Endothelial cell of umbilical vein (primary cell): Measurements from ENCODE around the gene P2RY11. TPM values are rescaled to one million over a fixed set of nuclear protein-coding genes. Genes with fewer than 3 reads are reported as not detected.

Experiments
- BruUV-seq: library from RNA; stranded (reverse); fragments of 400-500 nt; replicated peaks from 2 replicates; lab custom pipeline; 2021; lab: Mats Ljungman, UMichigan
- CTCF ChIA-PET: fragments of 300-600, 350-600 bp; sonication (Branson Sonifier 250); formaldehyde crosslinking; loops from one replicate; lab custom pipeline; 2021; ENCODE audit warnings: antibody characterized with exemption, inconsistent platforms; lab: Charles Lee
- POLR2A ChIA-PET: fragments of 300-600, 350-600 bp; sonication (Branson Sonifier 250); formaldehyde crosslinking; loops from one replicate; lab custom pipeline; 2021; ENCODE audit warnings: antibody characterized with exemption, inconsistent platforms; lab: Charles Lee
- DNase-seq: peaks from one replicate; pipeline ENCODE4 v3.0.0-alpha.2; 2011; ENCODE audit warnings: low read depth, low spot score
- FAIRE-seq: peaks from 2 replicates; lab custom pipeline; 2011; peaks lifted over from hg19 to GRCh38; lab: Jason Lieb, UNC
- H2AFZ ChIP-seq: 2 replicates; pipeline ENCODE4 v1.6.0; 2012; ENCODE audit warnings: low read depth, low read length, control low read depth, inconsistent platforms
- H3K27ac ChIP-seq: 2 replicates; pipeline ENCODE4 v1.5.1; 2011; ENCODE audit warnings: low read depth, mild to moderate bottlenecking, control low read depth, low read length, moderate library complexity; ENCODE audit not compliant: insufficient read depth
- H3K27me3 ChIP-seq, 2 experiments: 2 replicates each; pipeline versions ENCODE4 v1.6.0 to v1.6.1; 2011; ENCODE audit warnings: low read length in 2 of 2, mixed read lengths in 1 of 2; ENCODE audit not compliant: control insufficient read depth in 2 of 2, insufficient read depth in 2 of 2
- H3K36me3 ChIP-seq, 2 experiments: 2 replicates in 1 of 2; 3 replicates in 1 of 2; pipeline ENCODE4 v1.5.1; 2011; ENCODE audit warnings: low read length in 2 of 2, mild to moderate bottlenecking in 1 of 2, moderate library complexity in 1 of 2; ENCODE audit not compliant: control insufficient read depth in 2 of 2, insufficient read depth in 2 of 2; ENCODE audit errors: extremely low read depth in 1 of 2
- H3K4me1 ChIP-seq: 3 replicates; pipeline ENCODE4 v1.5.1; 2011; ENCODE audit warnings: mild to moderate bottlenecking, low read length; ENCODE audit not compliant: control insufficient read depth, insufficient read depth; ENCODE audit errors: extremely low read depth
- H3K4me2 ChIP-seq: 2 replicates; pipeline ENCODE4 v1.6.1; 2011; ENCODE audit warnings: low read length, control low read depth, mixed read lengths; ENCODE audit not compliant: insufficient read depth
- H3K4me3 ChIP-seq, 3 experiments: fragments of 200-600 bp in 1 of 3; sonication (generic), shearing (Covaris generic) in 1 of 3; replicated peaks in 1 of 3; 2 replicates each; pipeline ENCODE4 v1.5.1; 2011 to 2016; ENCODE audit warnings: control low read depth in 3 of 3, low read length in 3 of 3, mild to moderate bottlenecking in 2 of 3, inconsistent platforms in 1 of 3, low read depth in 1 of 3, moderate library complexity in 1 of 3; ENCODE audit not compliant: insufficient read depth in 1 of 3
- H3K79me2 ChIP-seq: 2 replicates; pipeline ENCODE4 v1.6.0; 2012; ENCODE audit warnings: low read length, inconsistent platforms; ENCODE audit not compliant: control insufficient read depth, insufficient read depth
- H3K9ac ChIP-seq: replicated peaks from 2 replicates; pipeline ENCODE3; 2011; ENCODE audit warnings: low read length, control low read depth; ENCODE audit not compliant: insufficient read depth; ENCODE audit errors: extremely low read depth
- H3K9me1 ChIP-seq: replicated peaks from 3 replicates; pipeline ENCODE4 v1.6.0; 2011; ENCODE audit warnings: mild to moderate bottlenecking, low read length; ENCODE audit not compliant: control insufficient read depth, insufficient read depth; ENCODE audit errors: extremely low read depth
- H3K9me3 ChIP-seq: replicated peaks from 2 replicates; pipeline ENCODE4 v1.5.1; 2012; ENCODE audit warnings: low read length, inconsistent platforms; ENCODE audit not compliant: control insufficient read depth, insufficient read depth
- H4K20me1 ChIP-seq: replicated peaks from 2 replicates; pipeline ENCODE3; 2011; ENCODE audit warnings: mild to moderate bottlenecking, low read length; ENCODE audit not compliant: control insufficient read depth, insufficient read depth; ENCODE audit errors: extremely low read depth
- CTCF ChIP-seq, 2 donors: IDR thresholded peaks; 1 replicate in 1 of 2; 2 replicates in 1 of 2; pipeline ENCODE4 v1.5.1; 2011; ENCODE audit warnings: low read length in 2 of 2, mild to moderate bottlenecking in 2 of 2, moderate library complexity in 2 of 2, control low read depth in 1 of 2, inconsistent platforms in 1 of 2, low read depth in 1 of 2; ENCODE audit not compliant: insufficient read depth in 1 of 2; ENCODE audit errors: extremely low read depth in 1 of 2
- EZH2 ChIP-seq: IDR thresholded peaks from 2 replicates; pipeline ENCODE4 v1.6.1; 2012; ENCODE audit warnings: borderline replicate concordance, low read depth, mild to moderate bottlenecking, moderate library complexity, low read length, inconsistent platforms; ENCODE audit not compliant: severe bottlenecking
- FOS ChIP-seq: IDR thresholded peaks from 2 replicates; pipeline ENCODE4 v1.6.1; 2011; ENCODE audit warnings: mild to moderate bottlenecking, low read length, moderate library complexity, borderline replicate concordance; ENCODE audit not compliant: insufficient read depth
- GATA2 ChIP-seq: IDR thresholded peaks from 2 replicates; pipeline ENCODE4 v1.7.0; 2011; ENCODE audit warnings: low read depth, mild to moderate bottlenecking, moderate library complexity, mixed read lengths, low read length; ENCODE audit not compliant: insufficient read length, insufficient read depth
- JUN ChIP-seq: IDR thresholded peaks from 2 replicates; pipeline ENCODE4 v1.6.1; 2011; ENCODE audit warnings: borderline replicate concordance, low read depth; ENCODE audit not compliant: insufficient read length, insufficient read depth
- MAX ChIP-seq: IDR thresholded peaks from 2 replicates; pipeline ENCODE4 v1.6.1; 2011; ENCODE audit not compliant: insufficient read depth, insufficient read length
- MYC ChIP-seq: IDR thresholded peaks from one replicate; pipeline ENCODE4 v1.6.1; 2011; ENCODE audit warnings: mild to moderate bottlenecking, low read depth, low read length
- POLR2A ChIP-seq: IDR thresholded peaks from 2 replicates; pipeline ENCODE4 v1.6.1; 2012; ENCODE audit warnings: low read depth, mild to moderate bottlenecking, control low read depth, low read length
- POLR2AphosphoS5 ChIP-seq: IDR thresholded peaks from 2 replicates; pipeline ENCODE4 v1.6.1; 2012; ENCODE audit warnings: low read depth, mild to moderate bottlenecking, control low read depth, low read length, moderate library complexity; ENCODE audit not compliant: insufficient read depth
- dilution Hi-C: fragments of 300-500 bp; cut with MboI; formaldehyde crosslinking; loops from one replicate; pipeline ENCODE4 v1.15.0; 2019; ENCODE audit warnings: low sequenced_read_pairs; ENCODE audit not compliant: extremely low pct_ligation_motif_present
- intact Hi-C: fragments of 100-400 bp; cut with micrococcal nuclease; formaldehyde crosslinking; loops from one replicate; pipeline ENCODE4 v1.10.0; 2022
- polyA plus RNA-seq, 4 experiments: library from polyadenylated mRNA; depleted of rRNA in 3 of 4; stranded (reverse) in 3 of 4; unstranded in 1 of 4; fragments of >200 nt; gene quantifications; 2 replicates each; pipeline versions ENCODE4 v1.2.1 to v1.2.3, GENCODE V29; 2011 to 2012; ENCODE audit warnings: missing spikeins in 1 of 4
- total RNA-seq: library from RNA; stranded (reverse); gene quantifications from 2 replicates; pipeline ENCODE4 v1.2.3, GENCODE V29; 2021

Gene P2RY11
- total and polyA plus RNA-seq, 2 donors (not counting 3 experiments of a cell fraction or from before 2014, with no cell fraction given): 3.6 to 14.6 TPM

- Histone ChIP-seq H4K20me1 (no peaks in the 10 kb centered on the region), H3K9ac (no peak overlapping the region), H3K9me3 (no peaks in the 10 kb centered on the region), H2AFZ (no peak overlapping the region), H3K4me2 (no peak overlapping the region), H3K36me3 (peaks cover 17 to 67% of the 10 kb centered on the region in 2 experiments), H3K27ac (no peak overlapping the region), H3K4me3 (no peak overlapping the region), H3K27me3 (no peaks in the 10 kb centered on the region), H3K4me1 (no peaks in the 10 kb centered on the region), H3K79me2 (no peaks in the 10 kb centered on the region), H3K9me1 (no peaks in the 10 kb centered on the region)
- TF ChIP-seq CTCF (IDR thresholded peaks at IDR 0.05; ENCODE audit: extremely low read depth in 1 of 2, insufficient read depth in 1 of 2, low read depth in 1 of 2, low read length in 2 of 2): no peak
- no peak for TF ChIP-seq GATA2
- TF ChIP-seq MAX: no peak
- no peak for TF ChIP-seq POLR2A
- TF ChIP-seq FOS: no peak
- no peak for TF ChIP-seq EZH2
- no peak for TF ChIP-seq JUN
- no peak for TF ChIP-seq MYC
- no peak for TF ChIP-seq POLR2AphosphoS5
- no TSS peak for BruUV-seq
- intact Hi-C loops (no loop called here), dilution Hi-C loops (no loop called here)
- ChIA-PET POLR2A (no interaction called here), CTCF (interaction anchor here (0.9 to 1.4 kb wide), 2 partner anchors 9 to 111 kb away, joined by 3 read pairs; no protein-coding TSS in a partner anchor)
- no peak for FAIRE-seq
- no peak for DNase-seq
Observed at GRCh38 chr19:10138879-10139795, 27.6 kb downstream of the P2RY11 start.
